GM19025 (cell line): Measurements from ENCODE around the gene GCG.

ENCODE experiments used
- ATAC-seq: cut with Tn5 transposase; IDR thresholded peaks from one replicate; pipeline ENCODE4 v1.9.1; 2021; ENCODE audit warnings: mild to moderate bottlenecking, low read depth, moderate library complexity; ENCODE audit not compliant: unreplicated experiment

The GCG gene

DNA sequence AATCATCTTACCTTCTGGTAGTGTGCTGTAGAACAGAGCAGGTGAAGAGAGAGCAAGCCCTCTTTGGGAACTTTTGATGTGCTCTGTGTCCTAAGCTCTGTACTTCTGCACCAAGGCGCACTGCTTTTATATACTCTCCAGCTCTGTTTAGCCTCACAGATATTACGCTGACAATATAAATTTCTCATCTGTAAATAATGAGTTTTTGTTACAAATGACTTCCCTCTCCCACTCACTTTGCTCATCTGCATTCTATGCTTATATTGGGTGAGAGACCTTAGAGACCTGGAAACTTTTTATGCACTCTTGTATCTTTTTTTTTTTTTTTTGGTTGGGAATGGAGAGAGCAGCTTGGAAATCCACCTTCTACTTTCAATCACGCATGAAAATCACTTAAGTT, at the start of gene GCG:
GCG (minus strand) TSS at position 101 of the 400 bp plus-strand sequence. CDS start 3,069 bp downstream, outside the sequence.
- no peak for ATAC-seq

- no peak for ATAC-seq
Measured at GRCh38 chr2:162200636-162201035, 48.6 kb upstream of the GCG start.

DNA sequence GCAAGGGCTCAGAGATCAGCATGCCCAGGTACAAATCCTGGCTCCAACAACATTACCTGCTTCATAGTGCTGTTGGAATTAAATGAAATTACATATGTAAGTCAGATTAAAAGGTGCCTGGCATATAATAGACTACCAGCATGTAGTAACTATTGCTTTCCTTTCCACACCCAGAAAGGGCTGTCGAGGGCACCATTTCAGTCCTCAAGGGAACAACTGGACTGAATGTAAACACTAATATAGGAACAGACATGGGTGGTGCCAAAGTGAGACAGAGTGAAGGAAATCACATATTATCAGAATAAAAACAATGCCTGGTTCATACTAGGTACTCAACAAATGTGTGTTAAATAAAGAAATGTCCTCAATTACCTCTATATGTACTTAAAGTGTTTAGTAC, 47.9 kb upstream of the GCG start:
- no peak for ATAC-seq

DNA sequence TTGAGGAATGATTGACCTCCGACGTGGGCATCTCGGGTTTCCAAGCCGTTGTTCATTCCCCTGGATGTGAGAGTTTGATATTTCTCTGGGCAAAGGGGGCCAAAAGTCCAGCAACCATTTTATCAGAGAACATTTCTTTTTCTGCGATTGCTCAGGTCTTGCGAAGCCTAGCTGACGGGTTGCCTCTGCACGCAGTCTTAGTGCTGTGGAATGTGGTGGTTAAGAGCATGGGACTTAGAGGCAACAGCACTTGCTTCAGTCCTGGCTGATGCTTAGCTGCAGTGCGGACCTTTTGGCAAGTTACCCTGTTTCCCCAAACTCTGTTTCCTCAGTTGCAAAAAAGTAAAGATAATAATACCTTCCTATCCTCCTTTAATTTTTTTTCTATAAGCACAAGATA, 46.2 kb upstream of the GCG start:
- ATAC-seq, result no peak

GRCh38 chr2:162197069-162197825, 45.2 kb upstream of the GCG start:
- no peak for ATAC-seq

DNA sequence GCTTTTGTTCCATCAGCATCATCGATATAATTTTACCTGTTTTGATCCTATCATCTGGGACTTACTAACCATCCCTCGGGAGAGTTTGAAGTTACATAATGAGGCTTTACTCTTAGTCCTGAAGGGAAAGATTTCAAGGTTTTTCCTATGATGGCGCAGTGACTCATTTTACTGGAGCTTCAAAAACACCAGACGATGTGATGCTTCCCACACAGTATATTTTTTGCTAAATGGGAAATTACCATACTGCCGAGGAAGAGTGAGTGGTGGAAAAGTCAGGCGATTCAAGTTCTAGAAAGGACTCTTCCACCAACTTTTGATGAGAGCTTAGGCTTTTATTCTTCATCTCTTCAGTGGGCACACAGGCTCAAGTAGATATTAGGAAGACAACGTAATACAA, 44.6 kb upstream of the GCG start:
- no peak for ATAC-seq

GRCh38 chr2:162188451-162188850, 36.4 kb upstream of the GCG start:
- no peak for ATAC-seq

GRCh38 chr2:162185541-162186232, 33.6 kb upstream of the GCG start:
- ATAC-seq, result no peak

GRCh38 chr2:162184821-162185450, 32.9 kb upstream of the GCG start:
- no peak for ATAC-seq

GRCh38 chr2:162184359-162184758, 32.3 kb upstream of the GCG start:
- ATAC-seq, result no peak

GRCh38 chr2:162182395-162182794, 30.3 kb upstream of the GCG start:
- ATAC-seq, result no peak

DNA sequence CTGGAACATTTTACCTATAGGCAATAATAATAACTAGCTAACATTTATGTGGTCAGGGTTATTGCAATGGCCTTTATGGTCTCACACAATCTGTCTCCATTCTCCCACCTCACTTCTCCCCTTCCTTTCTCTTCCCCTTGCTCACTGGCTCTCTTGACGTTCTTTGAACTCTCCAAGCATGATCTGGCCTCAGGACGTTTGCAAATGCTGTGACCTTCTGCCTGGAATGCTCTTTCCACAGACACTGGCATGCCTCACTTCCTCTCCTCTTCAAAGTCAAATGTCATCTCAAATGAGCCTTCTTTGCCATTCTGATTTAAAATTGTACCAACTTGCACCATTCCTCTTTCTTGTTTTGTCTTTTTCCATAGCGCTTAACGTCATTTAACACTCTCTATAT, 25.3 kb upstream of the GCG start:
- no peak for ATAC-seq

GRCh38 chr2:162175714-162176113, 23.7 kb upstream of the GCG start:
- ATAC-seq, result no peak

DNA sequence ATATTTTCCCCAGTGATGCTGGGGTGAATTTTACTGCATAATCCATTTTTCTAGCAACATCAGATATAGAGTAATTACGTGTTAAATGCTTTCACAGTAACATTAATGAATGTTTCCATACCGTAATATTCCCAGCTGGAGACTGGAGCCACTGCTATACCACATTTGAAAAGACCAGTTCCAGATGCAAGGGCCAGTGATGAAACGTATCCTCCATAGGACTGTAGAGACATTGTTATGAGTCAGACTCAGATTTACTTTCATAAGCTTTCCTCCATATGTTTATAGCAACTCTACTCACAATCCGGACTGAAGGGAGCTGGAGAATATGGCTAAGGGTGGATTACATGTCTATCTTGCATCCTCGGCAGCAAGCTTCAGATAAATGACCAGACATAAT, 22.7 kb upstream of the GCG start:
- no peak for ATAC-seq

GRCh38 chr2:162172802-162173370, 20.8 kb upstream of the GCG start:
- ATAC-seq, result no peak

- ATAC-seq, result no peak
Measured at GRCh38 chr2:162166745-162167144, 14.7 kb upstream of the GCG start.

DNA sequence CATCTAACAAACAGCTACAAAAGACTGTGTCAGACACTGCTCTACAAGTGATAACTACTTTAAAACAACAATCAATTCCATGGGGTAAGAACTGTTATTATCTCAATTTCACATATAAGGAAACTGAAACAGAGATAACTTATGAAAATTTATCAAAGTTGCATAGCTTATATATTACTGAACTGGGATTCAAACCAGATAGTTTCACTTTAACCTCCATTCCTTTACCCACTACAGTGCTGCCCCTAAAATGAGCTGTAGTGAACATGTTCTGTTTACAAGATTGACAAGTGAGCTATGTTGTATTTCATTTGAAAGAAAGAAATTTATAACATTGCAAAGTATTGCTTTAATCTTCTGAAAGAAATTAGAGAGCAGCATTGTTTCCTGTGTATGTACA, 14.1 kb upstream of the GCG start:
- no peak for ATAC-seq

GRCh38 chr2:162164802-162165201, 12.8 kb upstream of the GCG start:
- no peak for ATAC-seq

GRCh38 chr2:162159446-162159845, 7.4 kb upstream of the GCG start:
- ATAC-seq, result no peak

- ATAC-seq, result no peak
Measured at GRCh38 chr2:162156149-162156548, 4.1 kb upstream of the GCG start.

DNA sequence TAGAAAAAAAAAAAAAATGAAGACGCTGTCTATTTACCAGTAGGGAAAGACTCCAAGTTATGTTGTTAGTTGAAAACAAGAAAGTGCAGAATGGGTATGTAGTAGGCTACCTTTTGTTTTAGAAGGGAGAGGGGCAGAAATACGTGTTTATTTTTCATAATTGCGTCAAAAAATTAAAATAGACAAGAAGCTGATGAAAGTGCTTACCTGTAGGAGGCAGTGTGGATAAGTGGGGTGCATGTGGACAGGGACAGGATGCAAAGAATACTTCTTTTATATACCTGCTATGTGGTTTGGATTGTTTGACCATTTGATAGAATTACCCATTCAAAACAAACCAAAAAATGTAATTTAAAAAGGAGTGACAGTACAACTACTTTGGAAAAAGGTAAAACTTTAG, 3.0 kb upstream of the GCG start:
- no peak for ATAC-seq
